ENCODE data around the gene ADARB2.
"Not testable (repeated sequence)": the region's sequence is repeated elsewhere in the genome, so short reads cannot be mapped to it uniquely, and the experiment has no call there.

ADARB2 gene

GRCh38 chr10:1232164-1232911 is 505.0 kb downstream of the ADARB2 start:
- DNase-seq: no peak

- no peak for DNase-seq
Observed at GRCh38 chr10:1230592-1231275, 506.6 kb downstream of the ADARB2 start.

GRCh38 chr10:1230138-1230537 is 507.2 kb downstream of the ADARB2 start:
- no peak for DNase-seq

DNA sequence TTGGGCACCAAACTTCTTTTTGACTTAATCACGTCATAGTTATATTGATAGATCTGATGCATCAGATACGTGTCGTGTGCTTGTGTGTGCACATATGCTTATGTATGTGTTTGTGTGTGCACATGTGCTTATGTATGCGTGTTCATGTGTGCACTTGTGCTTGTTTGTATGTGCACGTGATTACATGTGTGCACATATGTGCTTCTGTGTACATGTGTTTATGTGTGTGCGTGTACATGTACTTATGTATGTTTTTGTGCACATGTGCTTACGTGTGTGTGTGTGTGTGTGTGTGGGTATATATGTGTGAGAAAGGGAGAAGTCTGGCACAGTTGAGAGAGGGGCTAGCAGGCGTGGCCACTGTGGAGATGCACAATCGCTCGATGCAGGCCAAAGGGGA is 507.8 kb downstream of the ADARB2 start:
- no peak for DNase-seq

GRCh38 chr10:1229116-1229515 is 508.2 kb downstream of the ADARB2 start:
- no peak for DNase-seq

DNA sequence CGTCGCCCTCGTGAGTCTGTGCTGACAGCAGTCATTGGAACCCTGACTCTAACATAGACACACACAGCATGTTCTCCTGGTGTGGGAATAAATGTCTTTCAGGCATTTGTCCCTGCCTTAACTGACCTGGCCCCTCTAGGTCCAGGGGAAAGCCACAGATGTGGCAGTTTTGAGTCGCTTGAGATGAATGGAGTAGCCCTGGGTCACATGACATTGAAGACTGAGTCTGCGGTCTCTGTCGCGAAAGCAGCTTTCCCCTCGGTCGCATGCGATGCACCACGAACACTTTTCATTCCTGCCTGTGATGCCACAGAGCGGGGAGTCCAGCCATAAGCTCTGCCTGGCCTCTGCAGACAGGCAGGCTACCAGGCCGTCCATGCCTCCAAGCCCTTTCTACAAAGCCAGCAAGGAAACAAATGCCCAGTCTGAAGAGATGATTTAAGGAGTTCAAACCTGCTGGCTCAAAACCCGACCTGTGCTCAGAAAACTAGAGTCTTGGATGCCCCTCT is 508.8 kb downstream of the ADARB2 start:
- DNase-seq: no peak

GRCh38 chr10:1227510-1228402 is 509.6 kb downstream of the ADARB2 start:
- no peak for DNase-seq

DNA sequence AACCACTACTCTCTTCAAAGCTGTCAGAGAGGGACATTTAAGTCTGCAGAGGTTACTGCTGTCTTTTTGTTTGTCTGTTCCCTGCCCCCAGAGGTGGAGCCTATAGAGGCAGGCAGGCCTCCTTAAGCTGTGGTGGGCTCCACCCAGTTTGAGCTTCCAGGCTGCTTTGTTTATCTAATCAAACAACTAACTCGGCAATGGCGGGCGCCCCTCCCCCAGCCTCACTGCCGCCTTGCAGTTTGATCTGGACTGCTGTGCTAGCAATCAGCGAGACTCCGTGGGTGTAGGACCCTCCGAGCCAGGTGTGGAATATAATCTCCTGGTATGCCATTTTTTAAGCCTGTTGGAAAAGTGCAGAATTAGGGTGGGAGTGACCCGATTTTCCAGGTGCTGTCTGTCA is 510.4 kb downstream of the ADARB2 start:
- DNase-seq: not testable (repeated sequence)

- not testable (repeated sequence) for DNase-seq
Observed at GRCh38 chr10:1219874-1220273, 517.5 kb downstream of the ADARB2 start.

GRCh38 chr10:1217661-1218060 is 519.7 kb downstream of the ADARB2 start:
- no peak for DNase-seq

DNA sequence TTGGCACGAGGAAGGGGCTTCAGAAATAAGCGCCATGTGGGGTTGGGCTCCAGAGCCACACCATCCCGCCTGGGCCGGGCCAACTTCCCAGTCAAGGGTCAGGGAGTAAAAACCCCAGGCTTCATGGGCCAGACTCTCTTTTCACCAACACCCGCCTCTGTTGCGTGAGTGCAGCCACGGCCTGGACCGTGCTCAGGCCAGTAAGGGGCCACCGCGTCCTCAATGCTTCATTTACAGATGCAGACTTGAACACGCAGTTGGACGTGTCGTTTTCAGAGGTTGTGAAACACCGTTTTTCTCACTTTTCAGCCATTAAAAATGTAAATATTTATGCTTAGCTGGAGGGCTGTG is 520.1 kb downstream of the ADARB2 start:
- DNase-seq: no peak

DNA sequence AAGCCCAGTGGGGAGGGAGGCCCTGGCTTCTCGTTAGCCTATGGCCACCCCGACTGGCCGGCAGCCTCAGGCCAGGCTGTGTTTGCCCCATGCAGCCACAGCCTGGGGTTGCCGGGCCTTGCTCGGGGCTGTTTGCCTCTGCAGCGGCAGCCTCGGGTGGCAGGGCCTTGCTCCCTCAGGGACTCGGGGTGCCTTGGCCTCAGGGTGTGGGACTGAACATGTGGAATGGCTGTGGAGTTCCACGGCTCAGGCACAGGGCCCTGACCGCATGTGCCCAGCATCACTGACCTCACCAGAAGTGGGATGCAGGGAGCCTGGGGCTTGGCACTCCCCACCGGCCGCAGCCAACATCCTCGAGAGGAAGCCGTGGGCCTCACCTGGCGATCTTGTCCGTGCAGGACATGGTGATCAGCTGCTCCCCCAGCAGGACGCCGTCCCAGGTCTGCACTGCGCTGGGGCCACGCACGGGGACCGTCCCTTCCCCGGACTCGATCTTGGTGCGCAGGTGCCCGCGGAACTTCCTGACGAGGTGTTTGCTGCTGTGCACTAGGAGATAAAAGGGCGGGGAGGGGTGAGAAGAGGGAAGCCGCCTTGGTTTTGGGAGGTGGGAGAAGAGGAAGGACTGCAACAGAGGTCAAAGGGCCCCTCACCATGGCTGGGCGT is 520.6 kb downstream of the ADARB2 start:
- no peak for DNase-seq

DNA sequence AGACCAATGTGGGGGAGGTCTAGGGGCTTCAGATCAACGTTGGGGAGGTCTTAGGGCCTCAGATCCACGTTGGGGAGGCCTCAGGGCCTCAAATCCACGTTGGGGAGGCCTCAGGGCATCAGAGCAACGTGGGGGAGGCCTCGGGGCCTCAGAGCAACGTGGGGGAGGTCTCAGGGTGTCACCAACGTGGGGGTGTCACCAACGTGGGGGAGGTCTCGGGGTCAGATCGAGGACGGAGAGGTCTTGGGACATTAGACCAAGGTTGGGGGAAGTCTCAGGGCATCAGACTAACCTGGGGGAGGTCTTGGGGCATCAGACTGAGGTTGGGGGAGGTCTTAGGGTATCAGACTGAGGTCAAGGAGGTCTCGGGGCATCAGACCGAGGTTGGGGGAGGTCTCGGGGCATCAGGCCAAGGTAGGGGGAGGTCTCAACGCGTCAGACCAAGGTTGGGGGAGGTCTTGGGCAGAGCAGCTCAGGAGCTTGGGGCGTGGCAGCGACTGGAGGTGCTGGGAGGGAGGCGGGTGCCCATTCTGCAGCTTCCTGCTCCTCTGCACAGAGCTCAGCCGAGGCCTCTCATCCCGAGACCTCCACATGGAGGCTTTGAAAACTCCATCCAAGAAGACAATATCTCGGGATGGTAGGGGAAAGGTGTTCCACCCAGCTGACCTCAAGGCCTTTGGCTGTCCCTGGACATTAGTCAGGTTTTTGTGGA is 521.3 kb downstream of the ADARB2 start:
- DNase-seq: no peak

DNA sequence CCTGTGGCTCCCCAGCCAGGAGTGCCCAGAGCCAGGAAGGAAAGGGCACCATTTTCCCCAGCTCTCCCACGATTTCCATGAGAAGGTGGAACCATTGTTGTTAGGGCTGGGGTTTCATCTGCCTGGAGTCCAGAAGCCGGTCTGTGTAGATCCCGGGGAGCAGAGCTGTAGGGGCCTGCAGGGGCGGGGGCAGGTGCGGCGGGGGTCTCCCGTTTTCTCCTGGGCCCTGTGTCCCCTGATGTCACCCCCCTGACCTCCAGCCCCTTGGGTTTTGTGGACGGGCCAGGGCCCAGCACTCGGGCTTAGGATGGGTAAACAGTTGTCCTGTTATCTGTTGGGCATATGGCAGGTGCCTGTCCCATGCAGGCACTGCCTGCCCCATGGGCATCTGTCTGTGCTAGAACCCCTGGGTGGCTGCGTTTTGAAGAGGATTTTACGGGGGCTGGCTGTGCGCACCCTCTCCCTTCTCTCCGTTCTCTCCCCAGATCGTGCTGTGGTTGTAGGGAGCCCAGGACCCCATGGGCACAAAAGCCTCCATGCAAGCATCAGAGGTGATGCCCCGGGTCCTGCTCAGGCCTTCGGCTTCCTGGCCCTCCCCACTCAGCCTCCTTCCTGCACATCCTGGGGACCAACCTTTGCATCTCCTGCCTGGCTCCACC is 522.3 kb downstream of the ADARB2 start:
- no peak for DNase-seq

GRCh38 chr10:1214071-1214675 is 523.2 kb downstream of the ADARB2 start:
- no peak for DNase-seq

- no peak for DNase-seq
Observed at GRCh38 chr10:1213252-1214070, 523.9 kb downstream of the ADARB2 start.

GRCh38 chr10:1212571-1213141 is 524.7 kb downstream of the ADARB2 start:
- no peak for DNase-seq

DNA sequence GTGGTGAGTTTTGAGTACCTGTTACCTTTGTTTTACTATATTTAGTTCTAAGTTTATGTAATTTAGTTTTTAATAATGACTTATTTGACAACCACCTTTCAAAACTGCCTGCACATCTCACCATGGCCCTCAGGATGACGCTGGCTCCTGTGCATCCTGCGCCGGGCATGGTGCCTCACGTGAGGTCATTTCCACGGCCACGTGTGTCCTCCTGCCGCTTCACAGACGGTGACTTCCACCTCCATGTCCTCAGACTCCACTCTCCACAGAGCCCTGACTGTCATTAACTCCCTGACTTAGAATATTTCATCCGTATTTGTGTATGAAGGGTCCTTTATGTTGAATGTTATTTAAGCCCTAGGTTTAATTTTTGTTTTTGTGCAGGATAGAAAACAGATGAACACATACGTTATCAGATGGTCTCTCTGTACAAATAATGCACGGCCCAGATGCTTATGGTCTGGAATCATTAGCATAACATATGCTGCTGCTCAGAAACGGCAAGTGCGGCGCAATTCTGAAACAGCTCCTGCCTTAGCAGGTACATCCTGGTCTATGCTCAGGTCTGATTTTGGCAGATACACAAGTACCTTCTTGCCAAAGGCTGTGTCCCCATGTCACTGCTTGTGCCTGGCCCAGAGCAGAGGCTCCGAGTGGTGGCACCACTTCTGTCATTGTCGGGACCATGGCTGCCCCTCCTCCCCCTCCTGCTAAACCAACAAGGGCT is 525.3 kb downstream of the ADARB2 start:
- DNase-seq: no peak

DNA sequence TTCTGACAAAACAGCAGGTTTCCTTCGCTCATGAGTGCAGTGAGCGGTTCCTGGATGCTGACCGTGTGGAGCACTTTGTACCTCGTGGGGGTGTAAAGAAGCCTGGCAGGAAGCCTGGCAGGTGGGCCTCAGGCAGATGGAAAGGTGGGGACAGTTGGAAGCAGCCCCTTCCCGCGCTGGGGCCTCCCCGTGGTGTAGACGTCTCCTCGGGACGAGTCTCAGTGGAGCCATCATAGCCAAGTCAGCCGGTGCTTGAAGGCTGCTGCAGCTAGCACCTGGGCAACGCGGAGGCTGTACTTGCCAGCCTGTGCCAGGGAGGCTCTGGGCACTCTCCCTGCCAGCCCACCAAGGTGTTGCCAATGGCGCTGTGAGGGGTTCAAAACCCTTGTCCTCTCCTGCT is 526.7 kb downstream of the ADARB2 start:
- DNase-seq: no peak

All from right hindlimb (tissue), 1 donor.